Smooth muscle cell (in vitro differentiated cells): Measurements from ENCODE around the gene TPBG. TPM values are rescaled to one million over a fixed set of nuclear protein-coding genes. Genes with fewer than 3 reads are reported as not detected.
A peak's percentile ranks its signal among the peaks of the same experiment; 100 is the strongest.

Experiments used
- DNase-seq: peaks from one replicate; lab custom pipeline; 2025; ENCODE audit not compliant: unreplicated experiment; lab: John Stamatoyannopoulos, UW
- H2AFZ ChIP-seq: fragments of 200-600 bp; sonication (generic); 2 replicates; pipeline ENCODE4 v1.6.0; 2016; ENCODE audit warnings: antibody characterized with exemption, low read depth, mild to moderate bottlenecking
- H3F3A ChIP-seq: fragments of 200-600 bp; sonication (generic); 2 replicates; pipeline ENCODE4 v1.6.0; 2017; ENCODE audit warnings: antibody characterized with exemption, low read depth
- H3K27ac ChIP-seq: fragments of 200-600 bp; sonication (generic); 2 replicates; pipeline ENCODE4 v1.5.1; 2016; ENCODE audit warnings: low read depth, mild to moderate bottlenecking
- H3K27me3 ChIP-seq: fragments of 200-600 bp; sonication (generic); 2 replicates; pipeline ENCODE4 v1.6.1; 2016; ENCODE audit warnings: low read depth, mild to moderate bottlenecking
- H3K36me3 ChIP-seq: fragments of 200-600 bp; sonication (generic); 2 replicates; pipeline ENCODE4 v1.5.1; 2016; ENCODE audit warnings: low read depth
- H3K4me1 ChIP-seq: fragments of 200-600 bp; sonication (generic); 2 replicates; pipeline ENCODE4 v1.5.1; 2016; ENCODE audit warnings: low read depth
- H3K4me2 ChIP-seq: fragments of 200-600 bp; sonication (generic); 2 replicates; pipeline ENCODE4 v1.6.0; 2016; ENCODE audit warnings: mild to moderate bottlenecking
- H3K4me3 ChIP-seq: fragments of 200-600 bp; sonication (generic); 2 replicates; pipeline ENCODE4 v1.5.1; 2016; ENCODE audit warnings: mild to moderate bottlenecking
- H3K79me2 ChIP-seq: fragments of 200-600 bp; sonication (generic); 2 replicates; pipeline ENCODE4 v1.6.0; 2016; ENCODE audit warnings: low read depth, mild to moderate bottlenecking
- H3K9ac ChIP-seq: fragments of 200-600 bp; sonication (generic); 2 replicates; pipeline ENCODE4 v1.6.0; 2016; ENCODE audit warnings: low read depth
- H3K9me3 ChIP-seq: fragments of 200-600 bp; sonication (generic); replicated peaks from 2 replicates; pipeline ENCODE4 v1.5.1; 2016; ENCODE audit warnings: low read depth
- H4K20me1 ChIP-seq: fragments of 200-600 bp; sonication (generic); 2 replicates; pipeline ENCODE4 v1.6.0; 2016; ENCODE audit warnings: low read depth
- WGBS: methylation state at CpG from one replicate; pipeline ENCODE4 v1.1.7; 2016; ENCODE audit warnings: low lambda C conversion rate; 5-methylcytosine and 5-hydroxymethylcytosine counted together
- polyA plus RNA-seq: library from polyadenylated mRNA; unstranded; fragments of >200 nt; fragmentation: Nextera tagmentation; extraction: Ambion mirVana; gene quantifications from 2 replicates; pipeline ENCODE4 v1.2.1, GENCODE V29; 2016
- total RNA-seq: library from RNA; depleted of rRNA; stranded (reverse); fragments of >200 nt; gene quantifications from 2 replicates; pipeline ENCODE4 v1.2.3, GENCODE V29; 2014
- TF ChIP-seq, protein P1 (sequence below): fragments of 200-600 bp; sonication (generic); IDR thresholded peaks from 2 replicates; pipeline ENCODE4 v1.5.1; 2017; ENCODE audit warnings: borderline replicate concordance, mild to moderate bottlenecking, antibody characterized with exemption; ENCODE audit not compliant: insufficient read depth, poor library complexity, severe bottlenecking

The TPBG gene
- total and polyA plus RNA-seq, 2 experiments from 2014 or later: 26.1 to 52.6 TPM

- Histone ChIP-seq H3K4me2 (no peak overlapping the region), H3K4me1 (peaks cover 5% of the 10 kb centered on the region), H2AFZ (no peak overlapping the region), H3K27ac (no peak overlapping the region), H3K27me3 (peaks cover 6% of the 10 kb centered on the region), H3K9ac (no peak overlapping the region), H3K79me2 (peaks cover 10% of the 10 kb centered on the region), H3K9me3 (no peaks in the 10 kb centered on the region), H4K20me1 (peaks cover 15% of the 10 kb centered on the region), H3K4me3 (no peak overlapping the region), H3F3A (no peaks in the 10 kb centered on the region), H3K36me3 (no peaks in the 10 kb centered on the region)
- WGBS: 80% methylated on average over 3 of the region's 3 CpGs
- TF ChIP-seq, protein P1, sequence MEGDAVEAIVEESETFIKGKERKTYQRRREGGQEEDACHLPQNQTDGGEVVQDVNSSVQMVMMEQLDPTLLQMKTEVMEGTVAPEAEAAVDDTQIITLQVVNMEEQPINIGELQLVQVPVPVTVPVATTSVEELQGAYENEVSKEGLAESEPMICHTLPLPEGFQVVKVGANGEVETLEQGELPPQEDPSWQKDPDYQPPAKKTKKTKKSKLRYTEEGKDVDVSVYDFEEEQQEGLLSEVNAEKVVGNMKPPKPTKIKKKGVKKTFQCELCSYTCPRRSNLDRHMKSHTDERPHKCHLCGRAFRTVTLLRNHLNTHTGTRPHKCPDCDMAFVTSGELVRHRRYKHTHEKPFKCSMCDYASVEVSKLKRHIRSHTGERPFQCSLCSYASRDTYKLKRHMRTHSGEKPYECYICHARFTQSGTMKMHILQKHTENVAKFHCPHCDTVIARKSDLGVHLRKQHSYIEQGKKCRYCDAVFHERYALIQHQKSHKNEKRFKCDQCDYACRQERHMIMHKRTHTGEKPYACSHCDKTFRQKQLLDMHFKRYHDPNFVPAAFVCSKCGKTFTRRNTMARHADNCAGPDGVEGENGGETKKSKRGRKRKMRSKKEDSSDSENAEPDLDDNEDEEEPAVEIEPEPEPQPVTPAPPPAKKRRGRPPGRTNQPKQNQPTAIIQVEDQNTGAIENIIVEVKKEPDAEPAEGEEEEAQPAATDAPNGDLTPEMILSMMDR: no peak
- no peak for DNase-seq
Measured at GRCh38 chr6:82361631-82362030, 2.0 kb upstream of the TPBG start.

GRCh38 chr6:82362144-82362543 is 1.5 kb upstream of the TPBG start:
- Histone ChIP-seq H3K4me2 (no peak overlapping the region), H3F3A (no peaks in the 10 kb centered on the region), H3K27me3 (peaks cover 6% of the 10 kb centered on the region), H3K4me1 (peaks cover 5% of the 10 kb centered on the region), H3K27ac (no peak overlapping the region), H3K9me3 (no peaks in the 10 kb centered on the region), H3K79me2 (peaks cover 15% of the 10 kb centered on the region), H4K20me1 (peaks cover 19% of the 10 kb centered on the region), H3K9ac (no peak overlapping the region), H3K4me3 (peak overlapping the region; percentile 73), H3K36me3 (no peaks in the 10 kb centered on the region), H2AFZ (no peak overlapping the region)
- DNase-seq: no peak
- 65% methylated on average over 4 of the region's 4 CpGs for WGBS
- TF ChIP-seq, protein P1: no peak

- Histone ChIP-seq H3K9ac (peak overlapping the region; percentile 86), H3K27ac (peak overlapping the region; percentile 83), H3F3A (no peaks in the 10 kb centered on the region), H3K4me3 (peak overlapping the region; percentile 73), H3K36me3 (no peaks in the 10 kb centered on the region), H3K27me3 (peaks cover 6% of the 10 kb centered on the region), H3K4me2 (peak overlapping the region; percentile 92), H3K9me3 (no peaks in the 10 kb centered on the region), H3K4me1 (peaks cover 9% of the 10 kb centered on the region), H2AFZ (peak overlapping the region; percentile 92), H4K20me1 (peaks cover 19% of the 10 kb centered on the region), H3K79me2 (peaks cover 23% of the 10 kb centered on the region)
- WGBS: 2% methylated on average over 13 of the region's 13 CpGs
- no peak for DNase-seq
- TF ChIP-seq, protein P1: no peak
Measured at GRCh38 chr6:82362878-82363427, 664 bp upstream of the TPBG start.
